OCI-LY3 (cell line): ENCODE results near the gene ERLEC1.

Source experiments
- H2AFZ ChIP-seq: fragments of 200-600, 300-600 bp; shearing (Covaris generic); 2 replicates; pipeline ENCODE4 v1.6.0; 2014; ENCODE audit warnings: antibody characterized with exemption, low read depth, low read length
- H3K27ac ChIP-seq: fragments of 200-600, 300-600 bp; sonication (generic); 2 replicates; pipeline ENCODE4 v1.5.1; 2014; ENCODE audit warnings: mild to moderate bottlenecking, low read length, moderate library complexity, mixed read lengths
- H3K27me3 ChIP-seq: fragments of 200-600, 300-600 bp; sonication (generic); 2 replicates; pipeline ENCODE4 v1.6.1; 2014; ENCODE audit warnings: low read depth, low read length, mixed read lengths
- H3K36me3 ChIP-seq: fragments of 200-600, 300-600 bp; sonication (generic); replicated peaks from 2 replicates; pipeline ENCODE3; 2014; ENCODE audit warnings: low read depth, low read length, mixed read lengths
- H3K4me1 ChIP-seq: fragments of 300-600, 200-600 bp; sonication (generic); 2 replicates; pipeline ENCODE4 v1.6.1; 2014; ENCODE audit warnings: low read length, mixed read lengths
- H3K4me2 ChIP-seq: fragments of 200-600, 300-600 bp; sonication (generic); 2 replicates; pipeline ENCODE4 v1.6.1; 2014; ENCODE audit warnings: low read length, mixed read lengths
- H3K4me3 ChIP-seq: fragments of 300-600, 200-600 bp; sonication (generic); 2 replicates; pipeline ENCODE4 v1.5.1; 2014; ENCODE audit warnings: antibody characterized with exemption, mild to moderate bottlenecking, low read length, moderate library complexity
- H3K79me2 ChIP-seq: fragments of 300-600, 200-600 bp; shearing (Covaris generic); 2 replicates; pipeline ENCODE4 v1.6.1; 2014; ENCODE audit warnings: mild to moderate bottlenecking, low read length, mixed read lengths
- H3K9ac ChIP-seq: fragments of 300-600, 200-600 bp; shearing (Covaris generic); 2 replicates; pipeline ENCODE4 v1.6.0; 2014; ENCODE audit warnings: mild to moderate bottlenecking, low read length, moderate library complexity
- H3K9me3 ChIP-seq: fragments of 200-600, 300-600 bp; shearing (Covaris generic); 2 replicates; pipeline ENCODE4 v1.6.1; 2014; ENCODE audit warnings: low read length, mixed read lengths; ENCODE audit not compliant: insufficient read depth
- H4K20me1 ChIP-seq: fragments of 200-600, 300-600 bp; sonication (generic); 2 replicates; pipeline ENCODE4 v1.6.1; 2016; ENCODE audit warnings: low read length, mixed read lengths; ENCODE audit not compliant: insufficient read depth
- CTCF ChIP-seq: fragments of 200-600, 300-600 bp; sonication (generic); IDR thresholded peaks from 2 replicates; pipeline ENCODE4 v1.5.1; 2014; ENCODE audit warnings: antibody characterized with exemption, low read length, low read depth
- EZH2phosphoT487 ChIP-seq: fragments of 200-600 bp; shearing (Covaris generic); IDR thresholded peaks from 2 replicates; pipeline ENCODE4 v1.6.1; 2018; ENCODE audit warnings: antibody characterized with exemption, mixed run types, low read depth

Gene ERLEC1

GRCh38 chr2:53811601-53812000 lies 24.8 kb downstream of the ERLEC1 start:
- H3K79me2 ChIP-seq, result no peaks in the 10 kb centered on the region
- H3K27ac ChIP-seq, result no peak overlapping the region
- no peaks in the 10 kb centered on the region for H3K9me3 ChIP-seq
- no peak overlapping the region for H3K4me3 ChIP-seq
- H4K20me1 ChIP-seq, result no peaks in the 10 kb centered on the region
- H3K27me3 ChIP-seq, result no peaks in the 10 kb centered on the region
- H3K4me1 ChIP-seq, result no peaks in the 10 kb centered on the region
- H2AFZ ChIP-seq, result no peak overlapping the region
- TF ChIP-seq EZH2phosphoT487, result no peak
- TF ChIP-seq CTCF, result no peak
- H3K4me2 ChIP-seq, result no peak overlapping the region
- H3K9ac ChIP-seq, result no peak overlapping the region
- peaks cover 43% of the 10 kb centered on the region for H3K36me3 ChIP-seq

GRCh38 chr2:53813151-53813550 lies 26.3 kb downstream of the ERLEC1 start:
- Histone ChIP-seq H3K36me3 (peaks cover 41% of the 10 kb centered on the region), H3K4me3 (no peak overlapping the region)

DNA sequence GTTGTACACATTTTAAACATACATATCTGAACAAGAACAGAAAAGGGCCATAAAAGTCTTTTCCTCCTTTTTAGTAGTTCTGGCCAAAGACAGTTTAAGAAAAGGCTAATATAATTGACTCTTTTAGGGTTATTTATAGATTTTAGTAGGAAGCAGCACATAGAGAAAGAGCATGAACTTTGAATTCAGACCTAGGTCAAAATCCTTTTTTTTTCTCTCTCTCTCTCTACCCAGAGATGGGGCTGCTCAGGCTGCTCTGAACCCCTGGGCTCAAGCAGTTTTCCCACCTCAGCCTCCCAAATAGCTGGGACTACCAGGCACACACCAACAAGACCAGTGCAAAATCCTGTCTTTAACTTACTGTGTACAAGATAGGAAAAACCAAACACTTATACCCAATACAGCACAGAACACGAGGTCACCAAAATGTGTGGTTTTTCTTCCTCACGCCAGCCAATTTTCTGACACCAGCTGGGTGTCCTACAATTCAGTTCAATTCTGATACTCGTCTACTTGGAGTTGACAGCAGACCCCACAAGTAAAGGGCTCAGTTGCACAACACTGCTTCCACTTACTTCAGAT lies 32.1 kb downstream of the ERLEC1 start:
- H3K79me2 ChIP-seq, result no peaks in the 10 kb centered on the region
- no peak overlapping the region for H2AFZ ChIP-seq
- no peaks in the 10 kb centered on the region for H3K27me3 ChIP-seq
- TF ChIP-seq CTCF (no peak), EZH2phosphoT487 (no peak)
- no peaks in the 10 kb centered on the region for H3K9me3 ChIP-seq
- no peaks in the 10 kb centered on the region for H4K20me1 ChIP-seq
- H3K4me2 ChIP-seq, result no peak overlapping the region
- H3K4me1 ChIP-seq, result no peaks in the 10 kb centered on the region
- no peak overlapping the region for H3K27ac ChIP-seq
- no peak overlapping the region for H3K4me3 ChIP-seq
- no peak overlapping the region for H3K9ac ChIP-seq
- peaks cover 16% of the 10 kb centered on the region for H3K36me3 ChIP-seq

More at GRCh38 chr2:53813151-53813550, 26.3 kb downstream of the ERLEC1 start:
- TF ChIP-seq CTCF, result no peak
- no peak for TF ChIP-seq EZH2phosphoT487
- Histone ChIP-seq H3K9ac (no peak overlapping the region), H3K27ac (no peak overlapping the region), H3K4me1 (no peaks in the 10 kb centered on the region), H3K79me2 (no peaks in the 10 kb centered on the region), H3K4me2 (no peak overlapping the region), H3K27me3 (no peaks in the 10 kb centered on the region), H4K20me1 (no peaks in the 10 kb centered on the region), H3K9me3 (no peaks in the 10 kb centered on the region), H2AFZ (no peak overlapping the region)

- peaks cover 16% of the 10 kb centered on the region for H3K36me3 ChIP-seq
- no peak overlapping the region for H3K27ac ChIP-seq
- TF ChIP-seq CTCF (no peak), EZH2phosphoT487 (no peak)
- no peak overlapping the region for H3K9ac ChIP-seq
- no peaks in the 10 kb centered on the region for H3K27me3 ChIP-seq
- H3K9me3 ChIP-seq, result no peaks in the 10 kb centered on the region
- no peaks in the 10 kb centered on the region for H3K4me1 ChIP-seq
- H2AFZ ChIP-seq, result no peak overlapping the region
- H3K4me3 ChIP-seq, result no peak overlapping the region
- H3K79me2 ChIP-seq, result no peaks in the 10 kb centered on the region
- no peak overlapping the region for H3K4me2 ChIP-seq
- H4K20me1 ChIP-seq, result no peaks in the 10 kb centered on the region
These were observed 32.8 kb downstream of the ERLEC1 start for GRCh38 chr2:53819634-53820033.
